ELF-1 (cell line): ENCODE results near the gene UBQLN4.

ENCODE experiments used
- DNase-seq: peaks from one replicate; pipeline ENCODE4 v3.0.0-alpha.2; 2016; ENCODE audit warnings: low read depth, low spot score

The UBQLN4 gene

DNA sequence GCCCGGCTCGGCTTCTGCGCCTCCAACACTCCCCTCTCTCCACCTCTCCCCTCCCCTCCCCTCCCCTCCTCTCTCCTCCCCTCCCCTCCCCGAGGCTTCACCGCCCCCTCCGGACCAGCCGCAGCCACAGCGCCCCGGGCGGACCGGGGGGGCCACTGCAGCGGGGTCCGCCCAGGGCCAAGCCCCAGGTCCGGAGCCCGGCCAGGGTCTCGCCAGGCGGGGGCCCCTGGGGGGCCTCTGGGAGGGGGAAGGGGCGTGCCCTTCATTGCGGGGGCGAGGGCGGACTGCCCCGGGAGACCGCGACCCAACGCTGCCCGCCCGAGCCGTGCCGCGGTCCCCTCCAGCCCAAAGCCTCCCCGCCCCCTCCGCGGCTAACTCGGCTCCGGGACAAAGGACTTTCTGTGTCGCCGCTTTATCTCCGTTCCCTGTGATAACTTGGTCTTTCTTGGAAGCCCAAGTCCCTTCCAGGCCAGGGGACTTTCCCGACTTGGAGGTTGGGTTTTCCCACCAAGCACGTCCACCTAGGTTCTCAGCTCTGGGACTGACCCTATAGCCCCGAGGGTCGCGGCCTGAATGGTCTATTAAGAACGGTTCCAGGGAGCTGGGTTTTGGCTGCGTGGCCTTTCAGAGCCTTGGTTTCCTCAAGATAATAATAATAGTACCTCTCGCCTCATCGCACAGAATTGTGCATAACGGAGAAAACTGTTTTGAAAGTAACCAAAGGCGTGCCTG, at the start of gene UBQLN4:
UBQLN4 (minus strand) TSS at position 31 of the 732 bp plus-strand sequence. CDS start 97 bp downstream, outside the sequence.
- peak; percentile 87 for DNase-seq

GRCh38 chr1:156102633-156103511, 49.3 kb upstream of the UBQLN4 start:
- DNase-seq, result no peak

DNA sequence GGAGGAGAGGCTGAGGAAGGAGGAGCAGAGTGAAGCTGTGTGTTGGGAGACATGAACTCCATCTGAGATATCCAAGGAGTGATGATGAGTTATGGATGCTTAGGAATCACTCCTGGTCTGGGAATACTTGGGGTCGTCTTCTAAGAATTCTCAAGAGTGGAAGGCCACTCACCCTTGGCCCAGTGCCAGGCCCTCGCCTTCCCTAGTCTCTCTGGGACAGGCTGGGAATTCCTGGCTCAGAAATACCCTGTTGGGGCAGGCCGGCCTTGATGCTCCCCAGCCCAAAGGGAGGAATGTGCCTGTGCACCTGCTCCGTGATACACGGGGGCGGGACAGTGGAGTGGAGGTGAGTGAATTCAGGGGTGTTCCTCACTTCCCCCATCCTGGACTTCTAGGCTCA, 48.3 kb upstream of the UBQLN4 start:
- DNase-seq, result no peak

- DNase-seq, result no peak
Observed at GRCh38 chr1:156100205-156100995, 46.8 kb upstream of the UBQLN4 start.

DNA sequence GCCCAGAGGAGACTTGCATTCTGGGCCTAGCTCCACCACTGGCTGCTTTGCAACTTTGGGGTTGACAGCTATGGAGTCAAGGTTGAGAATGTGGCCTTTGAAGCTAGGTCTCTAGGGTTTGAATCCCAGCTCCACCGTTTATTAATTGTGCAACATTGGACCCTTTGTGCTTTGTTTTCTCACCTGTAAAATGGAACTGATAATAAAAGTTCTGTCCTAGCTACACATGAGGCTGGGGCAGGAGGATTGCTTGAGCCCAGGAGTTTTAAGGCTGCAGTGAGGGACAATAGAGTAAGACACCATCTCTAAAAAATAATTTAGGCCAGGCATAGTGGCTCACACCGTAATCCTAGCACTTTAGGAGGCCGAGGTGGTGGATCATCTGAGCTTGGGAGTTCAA, 45.7 kb upstream of the UBQLN4 start:
- DNase-seq, result no peak

DNA sequence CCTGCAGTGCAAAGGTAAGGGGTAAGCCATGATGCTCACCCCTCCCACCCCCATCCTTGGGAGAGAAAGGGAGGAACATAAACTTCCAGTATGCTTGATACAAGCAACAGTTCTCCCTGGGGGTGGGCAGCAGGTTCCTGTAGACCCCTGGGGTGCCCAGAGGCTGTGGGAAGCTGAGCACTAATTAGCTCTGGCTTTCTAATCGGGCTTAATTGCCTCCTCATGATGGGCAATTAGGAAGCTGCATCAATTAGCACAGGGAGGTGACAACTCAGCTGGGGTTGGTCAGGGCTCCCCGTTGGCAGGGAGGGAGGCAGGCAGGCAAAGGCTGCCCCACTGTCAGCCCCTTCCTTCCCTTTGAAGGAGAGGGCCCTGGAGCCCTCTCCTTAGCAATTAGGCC, 45.2 kb upstream of the UBQLN4 start:
- DNase-seq, result no peak

GRCh38 chr1:156097499-156098178, 44.0 kb upstream of the UBQLN4 start:
- DNase-seq, result no peak

DNA sequence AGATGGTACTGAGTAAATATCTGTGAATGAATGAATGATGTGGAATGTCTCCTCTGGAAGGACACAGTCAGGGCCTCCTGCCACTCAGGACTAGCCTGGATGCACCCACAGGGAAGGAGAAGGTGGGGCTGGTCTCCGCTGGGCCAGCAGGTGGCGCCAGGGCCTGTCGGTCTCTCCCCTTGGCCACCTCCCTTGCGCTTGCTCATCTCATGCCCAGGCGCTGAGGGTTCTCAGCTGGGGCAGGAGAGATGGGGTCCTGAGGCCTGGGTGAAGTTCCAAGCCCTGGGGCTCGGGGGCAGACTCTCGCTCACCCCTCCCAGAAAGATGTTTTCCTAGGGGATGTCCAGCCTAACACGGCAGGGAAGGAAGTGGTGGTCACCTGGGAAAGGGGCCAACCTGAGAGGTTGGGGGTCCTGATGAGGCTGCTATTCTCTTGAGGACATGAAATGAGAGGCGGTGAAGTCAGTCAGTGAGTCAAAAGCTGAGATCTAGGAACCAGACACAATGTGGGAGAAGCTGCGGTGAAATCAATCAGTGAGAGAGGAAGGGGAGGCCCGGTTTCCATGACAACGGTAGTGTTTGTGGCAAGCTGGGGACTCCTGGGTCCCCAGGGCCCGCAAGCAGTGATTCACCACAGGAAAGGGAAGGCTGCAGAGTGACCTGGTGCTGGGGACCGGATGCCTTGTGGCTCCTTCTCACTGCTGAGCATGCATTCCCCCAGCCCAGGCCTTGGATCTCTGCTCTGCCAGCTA, 43.2 kb upstream of the UBQLN4 start:
- DNase-seq, result peak; percentile 92

- DNase-seq, result no peak
Observed at GRCh38 chr1:156095906-156096508, 42.4 kb upstream of the UBQLN4 start.

DNA sequence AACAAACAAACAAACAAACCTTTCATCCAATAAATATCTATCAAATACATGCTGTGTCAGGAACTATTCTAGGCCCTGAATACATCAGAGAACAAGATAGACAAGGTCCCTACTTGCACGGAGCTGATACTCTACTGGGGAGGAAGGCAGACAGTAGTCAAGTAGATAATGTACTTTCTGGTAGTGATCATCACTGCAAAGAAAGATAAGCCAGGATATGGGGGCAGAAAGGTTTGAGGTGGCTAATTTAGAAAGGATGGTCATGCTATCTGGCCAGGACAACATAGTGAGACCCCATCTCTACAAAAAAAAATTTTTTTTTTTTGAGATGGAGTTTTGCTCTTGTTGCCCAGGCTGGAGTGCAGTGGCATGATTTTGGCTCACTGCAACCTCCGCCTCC, 38.0 kb upstream of the UBQLN4 start:
- DNase-seq, result no peak

- DNase-seq, result peak; percentile 92
Observed at GRCh38 chr1:156090840-156091188, 37.2 kb upstream of the UBQLN4 start.

- no peak for DNase-seq
Observed at GRCh38 chr1:156090138-156090839, 36.7 kb upstream of the UBQLN4 start.

DNA sequence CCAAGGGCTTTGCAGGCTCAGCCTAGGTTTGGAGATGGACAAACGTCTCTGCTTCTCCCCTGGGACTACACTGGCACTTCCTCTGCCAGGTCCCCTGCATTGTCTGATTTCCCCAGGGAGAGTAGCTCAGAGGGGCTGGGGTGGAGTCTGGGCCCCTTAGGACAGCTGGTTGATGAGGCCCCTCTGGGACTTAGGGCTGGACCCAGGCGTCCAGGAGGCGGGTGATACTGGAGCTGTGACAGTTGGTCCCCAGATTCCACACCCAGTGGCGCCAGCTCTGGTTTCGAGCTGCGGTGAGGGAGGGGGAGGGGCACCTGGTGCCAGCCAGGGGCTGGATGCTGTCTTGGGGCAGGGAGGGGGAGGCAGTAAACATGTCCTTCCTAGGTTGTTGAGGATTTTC, 36.1 kb upstream of the UBQLN4 start:
- no peak for DNase-seq

GRCh38 chr1:156086256-156086662, 32.7 kb upstream of the UBQLN4 start:
- peak; percentile 89 for DNase-seq

GRCh38 chr1:156083800-156084790, 30.5 kb upstream of the UBQLN4 start:
- DNase-seq, result peak; percentile 47

DNA sequence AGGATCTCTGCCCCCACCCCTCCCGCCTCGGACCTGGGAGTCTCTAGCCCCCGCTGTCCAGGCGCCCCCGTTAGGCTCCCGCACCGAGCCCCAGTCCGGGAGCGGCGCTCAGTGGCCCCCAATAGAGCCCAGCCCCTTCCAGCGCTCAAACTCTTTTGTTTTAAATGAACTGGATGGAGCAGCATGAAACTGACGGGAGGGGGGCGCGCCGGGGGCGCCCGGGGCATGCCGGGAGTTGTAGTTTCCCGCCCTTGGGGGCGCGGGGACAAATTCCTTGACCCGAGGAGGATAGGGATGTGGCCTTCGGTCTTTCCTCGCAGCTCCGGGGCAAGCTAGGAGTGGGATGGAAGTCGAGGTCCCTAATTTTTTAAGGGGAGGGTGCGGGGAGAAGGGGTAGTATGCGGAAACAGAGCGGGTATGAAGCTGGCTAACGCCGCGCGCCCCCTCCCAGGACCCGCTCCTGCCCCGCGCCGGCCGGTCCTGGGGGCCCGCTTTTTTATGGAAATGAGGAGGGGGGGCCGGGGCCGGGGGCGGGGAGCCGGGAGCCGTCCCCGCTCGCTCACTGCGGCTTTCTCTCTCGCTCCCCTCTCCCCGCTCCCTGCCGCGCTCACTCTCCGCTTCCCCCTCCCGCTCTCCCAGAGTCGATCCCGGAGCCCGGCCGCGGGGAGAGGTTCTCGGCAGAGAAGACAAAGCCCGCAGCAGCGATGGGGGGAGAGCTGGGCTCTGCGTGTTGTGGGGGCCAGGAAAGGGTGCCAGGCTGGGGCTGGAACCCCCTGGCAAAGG, 28.9 kb upstream of the UBQLN4 start, which contains the start of gene MEX3A:
MEX3A (minus strand) TSS at position 157 of the 783 bp plus-strand sequence. CDS start 467 bp downstream, outside the sequence.
- DNase-seq, result peak; percentile 97

DNA sequence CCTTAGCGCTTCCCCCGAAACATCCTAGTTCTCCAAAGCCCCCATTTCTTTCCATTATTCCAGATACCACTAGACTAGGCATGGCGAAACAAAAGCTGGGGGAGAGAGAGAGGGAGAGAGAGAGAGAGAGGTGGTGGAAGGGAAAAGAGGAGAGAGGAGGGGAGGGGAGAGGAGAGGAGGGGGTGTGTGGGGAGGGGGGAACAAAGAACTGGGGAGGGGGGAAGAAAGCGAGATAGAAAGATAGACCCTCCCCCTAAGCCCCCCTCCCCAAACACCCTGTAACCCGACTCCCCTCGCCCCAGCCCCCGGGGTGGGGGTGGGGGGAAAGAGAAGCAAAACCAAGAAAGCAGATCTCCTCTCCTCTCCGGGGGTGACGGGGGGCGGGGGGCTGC, 28.3 kb upstream of the UBQLN4 start:
- no peak for DNase-seq
